ENCODE results near the gene SPAG16. TPM values are rescaled to one million over a fixed set of nuclear protein-coding genes. Genes with fewer than 3 reads are reported as not detected.
"Not testable (repeated sequence)": the region's sequence is repeated elsewhere in the genome, so short reads cannot be mapped to it uniquely, and the experiment has no call there.

Gene SPAG16
- total RNA-seq, 1 experiment from 2014 or later, result 42.8 TPM

- in situ Hi-C loops (cut with HindIII; ENCODE audit: low sequenced_read_pairs), result no loop called here
- no peak for DNase-seq (ENCODE audit: low spot score)
Observed at GRCh38 chr2:213861638-213862037, 577.4 kb downstream of the SPAG16 start.

- DNase-seq (ENCODE audit: low spot score), result no peak
- in situ Hi-C loops (cut with HindIII; ENCODE audit: low sequenced_read_pairs), result no loop called here
Observed at GRCh38 chr2:213862407-213863076, 578.3 kb downstream of the SPAG16 start.

GRCh38 chr2:213863541-213863940 is 579.3 kb downstream of the SPAG16 start:
- no peak for DNase-seq (ENCODE audit: low spot score)
- in situ Hi-C loops (cut with HindIII; ENCODE audit: low sequenced_read_pairs), result no loop called here

GRCh38 chr2:213868526-213868925 is 584.3 kb downstream of the SPAG16 start:
- in situ Hi-C loops (cut with HindIII; ENCODE audit: low sequenced_read_pairs), result no loop called here
- no peak for DNase-seq (ENCODE audit: low spot score)

- in situ Hi-C loops (cut with HindIII; ENCODE audit: low sequenced_read_pairs), result no loop called here
- DNase-seq (ENCODE audit: low spot score), result no peak
Observed at GRCh38 chr2:213885485-213885884, 601.2 kb downstream of the SPAG16 start.

- in situ Hi-C loops (cut with HindIII; ENCODE audit: low sequenced_read_pairs), result no loop called here
- no peak for DNase-seq (ENCODE audit: low spot score)
Observed at GRCh38 chr2:213914510-213914909, 630.2 kb downstream of the SPAG16 start.

GRCh38 chr2:213920014-213920413 is 635.8 kb downstream of the SPAG16 start:
- in situ Hi-C loops (cut with HindIII; ENCODE audit: low sequenced_read_pairs), result no loop called here
- no peak for DNase-seq (ENCODE audit: low spot score)

GRCh38 chr2:213923543-213923942 is 639.3 kb downstream of the SPAG16 start:
- in situ Hi-C loops (cut with HindIII; ENCODE audit: low sequenced_read_pairs), result no loop called here
- DNase-seq (ENCODE audit: low spot score), result no peak

- in situ Hi-C loops (cut with HindIII; ENCODE audit: low sequenced_read_pairs), result no loop called here
- DNase-seq (ENCODE audit: low spot score), result peak; percentile 7
Observed at GRCh38 chr2:213934560-213934959, 650.3 kb downstream of the SPAG16 start.

GRCh38 chr2:213958086-213958485 is 673.8 kb downstream of the SPAG16 start:
- in situ Hi-C loops (cut with HindIII; ENCODE audit: low sequenced_read_pairs), result no loop called here
- no peak for DNase-seq (ENCODE audit: low spot score)

- no peak for DNase-seq (ENCODE audit: low spot score)
- in situ Hi-C loops (cut with HindIII; ENCODE audit: low sequenced_read_pairs), result no loop called here
Observed at GRCh38 chr2:213959589-213959988, 675.3 kb downstream of the SPAG16 start.

GRCh38 chr2:213971536-213971935 is 687.3 kb downstream of the SPAG16 start:
- DNase-seq (ENCODE audit: low spot score), result no peak
- in situ Hi-C loops (cut with HindIII; ENCODE audit: low sequenced_read_pairs), result no loop called here

GRCh38 chr2:213980883-213981282 is 696.6 kb downstream of the SPAG16 start:
- in situ Hi-C loops (cut with HindIII; ENCODE audit: low sequenced_read_pairs), result no loop called here
- DNase-seq (ENCODE audit: low spot score), result no peak

GRCh38 chr2:213989207-213989606 is 704.9 kb downstream of the SPAG16 start:
- in situ Hi-C loops (cut with HindIII; ENCODE audit: low sequenced_read_pairs), result no loop called here
- DNase-seq (ENCODE audit: low spot score), result no peak

GRCh38 chr2:213991453-213992108 is 707.3 kb downstream of the SPAG16 start:
- in situ Hi-C loops (cut with HindIII; ENCODE audit: low sequenced_read_pairs), result no loop called here
- DNase-seq (ENCODE audit: low spot score), result no peak

- DNase-seq (ENCODE audit: low spot score), result no peak
- in situ Hi-C loops (cut with HindIII; ENCODE audit: low sequenced_read_pairs), result no loop called here
Observed at GRCh38 chr2:213995400-213996105, 711.3 kb downstream of the SPAG16 start.

GRCh38 chr2:213998976-213999375 is 714.7 kb downstream of the SPAG16 start:
- in situ Hi-C loops (cut with HindIII; ENCODE audit: low sequenced_read_pairs); DNase-seq (ENCODE audit: low spot score): not testable (repeated sequence)

GRCh38 chr2:214004463-214004862 is 720.2 kb downstream of the SPAG16 start:
- DNase-seq (ENCODE audit: low spot score), result no peak
- in situ Hi-C loops (cut with HindIII; ENCODE audit: low sequenced_read_pairs), result no loop called here

GRCh38 chr2:214005337-214005736 is 721.1 kb downstream of the SPAG16 start:
- in situ Hi-C loops (cut with HindIII; ENCODE audit: low sequenced_read_pairs), result no loop called here
- no peak for DNase-seq (ENCODE audit: low spot score)

GRCh38 chr2:214006601-214007000 is 722.3 kb downstream of the SPAG16 start:
- DNase-seq (ENCODE audit: low spot score), result no peak
- in situ Hi-C loops (cut with HindIII; ENCODE audit: low sequenced_read_pairs), result no loop called here

Measured in G401 (cell line).